Breast epithelium (tissue), 3 donors: ENCODE measurements around the gene KCNJ18.
"Not testable (repeated sequence)": the region's sequence is repeated elsewhere in the genome, so short reads cannot be mapped to it uniquely, and the experiment has no call there.

Experiments used
- CTCF ChIP-seq, 3 donors: fragments of 450-650 bp; IDR thresholded peaks; one replicate each; pipeline ENCODE4 v1.5.1; 2016 to 2017; ENCODE audit warnings: antibody characterized with exemption in 3 of 3, mild to moderate bottlenecking in 3 of 3, moderate library complexity in 3 of 3
- POLR2A ChIP-seq: fragments of 450-650 bp; IDR thresholded peaks from one replicate; pipeline ENCODE4 v1.6.1; 2016; ENCODE audit warnings: antibody characterized with exemption, mild to moderate bottlenecking, moderate library complexity
- POLR2AphosphoS5 ChIP-seq, 3 donors: sonication (generic); formaldehyde crosslinking; IDR thresholded peaks; one replicate each; pipeline ENCODE4 v1.6.1; 2017; ENCODE audit warnings: antibody characterized with exemption in 3 of 3

GRCh38 chr17:21748686-21749085, 56.4 kb downstream of the KCNJ18 start:
- not testable (repeated sequence) for TF ChIP-seq POLR2A; CTCF (IDR thresholded peaks at IDR 0.05); POLR2AphosphoS5 (IDR thresholded peaks at IDR 0.05)
